GM18505 (cell line): ENCODE measurements around the gene TEPSIN.

Experiments
- ATAC-seq: cut with Tn5 transposase; IDR thresholded peaks from one replicate; pipeline ENCODE4 v1.9.1; 2021; ENCODE audit not compliant: unreplicated experiment
- POLR2A ChIP-seq: IDR thresholded peaks from 4 replicates; pipeline ENCODE4 v1.6.1; 2011; ENCODE audit warnings: borderline replicate concordance; ENCODE audit not compliant: insufficient read depth, insufficient read length; ENCODE audit errors: extremely low read depth

TEPSIN gene

GRCh38 chr17:81221371-81221841, 17.4 kb downstream of the TEPSIN start:
- ATAC-seq = no peak
- TF ChIP-seq POLR2A = no peak

- TF ChIP-seq POLR2A = no peak
- ATAC-seq = no peak
Observed at GRCh38 chr17:81219476-81220180, 19.2 kb downstream of the TEPSIN start.

- ATAC-seq = no peak
- no peak for TF ChIP-seq POLR2A
Observed at GRCh38 chr17:81218991-81219390, 19.9 kb downstream of the TEPSIN start.

GRCh38 chr17:81218459-81218858, 20.4 kb downstream of the TEPSIN start:
- no peak for TF ChIP-seq POLR2A
- ATAC-seq = no peak

- TF ChIP-seq POLR2A = no peak
- no peak for ATAC-seq
Observed at GRCh38 chr17:81217491-81217890, 21.4 kb downstream of the TEPSIN start.

- no peak for ATAC-seq
- TF ChIP-seq POLR2A = no peak
Observed at GRCh38 chr17:81213978-81214377, 24.9 kb downstream of the TEPSIN start.

GRCh38 chr17:81212365-81212764, 26.5 kb downstream of the TEPSIN start:
- TF ChIP-seq POLR2A = no peak
- ATAC-seq = no peak

- no peak for ATAC-seq
- TF ChIP-seq POLR2A = no peak
Observed at GRCh38 chr17:81210868-81211267, 28.0 kb downstream of the TEPSIN start.

- ATAC-seq = no peak
Observed at GRCh38 chr17:81210466-81210865, 28.4 kb downstream of the TEPSIN start.

GRCh38 chr17:81209141-81209540, 29.7 kb downstream of the TEPSIN start:
- TF ChIP-seq POLR2A = no peak
- ATAC-seq = no peak

More at GRCh38 chr17:81210466-81210865, 28.4 kb downstream of the TEPSIN start:
- TF ChIP-seq POLR2A = no peak

GRCh38 chr17:81208651-81209050, 30.2 kb downstream of the TEPSIN start:
- no peak for TF ChIP-seq POLR2A
- ATAC-seq = no peak

- no peak for TF ChIP-seq POLR2A
- ATAC-seq = no peak
Observed at GRCh38 chr17:81207610-81208581, 31.0 kb downstream of the TEPSIN start.

GRCh38 chr17:81206657-81207056, 32.2 kb downstream of the TEPSIN start:
- no peak for ATAC-seq
- TF ChIP-seq POLR2A = no peak

- ATAC-seq = no peak
- no peak for TF ChIP-seq POLR2A
Observed at GRCh38 chr17:81206166-81206565, 32.7 kb downstream of the TEPSIN start.

GRCh38 chr17:81204578-81204977, 34.3 kb downstream of the TEPSIN start:
- ATAC-seq = no peak
- TF ChIP-seq POLR2A = no peak

GRCh38 chr17:81203136-81203535, 35.7 kb downstream of the TEPSIN start:
- no peak for TF ChIP-seq POLR2A
- ATAC-seq = no peak
